Panc1 (cell line): ENCODE results near the gene ADNP. TPM values are rescaled to one million over a fixed set of nuclear protein-coding genes. Genes with fewer than 3 reads are reported as not detected.

Experiments
- ATAC-seq: fragments of 200-7000 bp; cut with Tn5 transposase; 2 replicates; pipeline ENCODE4 v1.9.1; 2020; ENCODE audit warnings: mild to moderate bottlenecking, moderate library complexity
- BruUV-seq: library from RNA; stranded (reverse); fragments of 400-500 nt; replicated peaks from 2 replicates; lab custom pipeline; 2021; lab: Mats Ljungman, UMichigan
- CTCF ChIA-PET: fragments of 300-600 bp; sonication (Branson Sonifier 250); formaldehyde crosslinking; loops from one replicate; lab custom pipeline; 2022; ENCODE audit warnings: antibody characterized with exemption; lab: Charles Lee
- POLR2A ChIA-PET: fragments of 300-600 bp; sonication (Branson Sonifier 250); formaldehyde crosslinking; loops from one replicate; lab custom pipeline; 2022; ENCODE audit warnings: antibody characterized with exemption; lab: Charles Lee
- DNase-seq: peaks from one replicate; pipeline ENCODE4 v3.0.0-alpha.2; 2010; ENCODE audit warnings: low read depth, low spot score
- H3K27ac ChIP-seq: 2 replicates; pipeline ENCODE4 v1.5.1; 2011; ENCODE audit warnings: mild to moderate bottlenecking, low read length, inconsistent platforms
- H3K27me3 ChIP-seq: fragments of 200-500 bp; sonication (Bioruptor generic); 2 replicates; pipeline ENCODE4 v1.6.0; 2014; ENCODE audit warnings: low read length, inconsistent platforms; ENCODE audit not compliant: control insufficient read depth, insufficient read depth
- H3K36me3 ChIP-seq: fragments of 200-500 bp; sonication (Bioruptor generic); 2 replicates; pipeline ENCODE4 v1.5.1; 2014; ENCODE audit warnings: inconsistent platforms, mild to moderate bottlenecking, low read length, moderate library complexity; ENCODE audit not compliant: control insufficient read depth, insufficient read depth
- H3K4me1 ChIP-seq: 2 replicates; pipeline ENCODE4 v1.5.1; 2011; ENCODE audit warnings: inconsistent platforms, mild to moderate bottlenecking, low read length, moderate library complexity; ENCODE audit not compliant: control insufficient read depth, insufficient read depth
- H3K4me3 ChIP-seq, 2 experiments: 2 replicates each; pipeline ENCODE4 v1.5.1; 2011 to 2012; ENCODE audit warnings: low read depth in 2 of 2, low read length in 2 of 2, mild to moderate bottlenecking in 2 of 2, inconsistent platforms in 1 of 2, moderate library complexity in 1 of 2
- H3K9me3 ChIP-seq: fragments of 200-500 bp; sonication (Bioruptor generic); 2 replicates; pipeline ENCODE4 v1.5.1; 2014; ENCODE audit warnings: low read depth, mild to moderate bottlenecking, inconsistent platforms, low read length, moderate library complexity; ENCODE audit not compliant: control insufficient read depth, insufficient read depth
- CTCF ChIP-seq: fragments of 450-650 bp; IDR thresholded peaks from 2 replicates; pipeline ENCODE4 v1.5.1; 2017; ENCODE audit warnings: mild to moderate bottlenecking
- POLR2AphosphoS5 ChIP-seq: IDR thresholded peaks from 2 replicates; pipeline ENCODE4 v1.6.1; 2012; ENCODE audit warnings: mild to moderate bottlenecking, low read depth, low read length, moderate library complexity
- REST ChIP-seq, 2 experiments: IDR thresholded peaks; 2 replicates each; pipeline ENCODE4 v1.6.1; 2011 to 2012; ENCODE audit warnings: low read depth in 2 of 2, control low read depth in 1 of 2, low read length in 1 of 2, mild to moderate bottlenecking in 1 of 2, moderate library complexity in 1 of 2; ENCODE audit not compliant: insufficient read depth in 1 of 2
- SIN3A ChIP-seq: IDR thresholded peaks from 2 replicates; pipeline ENCODE4 v1.6.1; 2012; ENCODE audit warnings: low read depth, mild to moderate bottlenecking, low read length, moderate library complexity, borderline replicate concordance; ENCODE audit not compliant: insufficient read depth
- TCF7L2 ChIP-seq: IDR thresholded peaks from 2 replicates; pipeline ENCODE4 v1.6.1; 2011; ENCODE audit warnings: mild to moderate bottlenecking, low read depth, low read length, inconsistent platforms
- in situ Hi-C: cut with HindIII; loops from 2 replicates; pipeline ENCODE4 v1.10.0; 2016; ENCODE audit warnings: low sequenced_read_pairs, low pct_unique_long_range_greater_than_20kb
- intact Hi-C: fragments of 100-400 bp; cut with micrococcal nuclease; formaldehyde crosslinking; loops from one replicate; pipeline ENCODE4 v1.10.0; 2022; ENCODE audit not compliant: unreplicated experiment
- total RNA-seq: library from RNA; stranded (reverse); gene quantifications from one replicate; pipeline ENCODE4 v1.2.1, GENCODE V29; 2021; ENCODE audit not compliant: unreplicated experiment

ADNP gene
- total RNA-seq, 1 experiment from 2014 or later, result 65.1 TPM

GRCh38 chr20:50958615-50959542 lies 27.6 kb upstream of the ADNP start, which contains the start of gene MOCS3:
Gene MOCS3, plus strand, starts transcription at chr20:50958818. Its CDS starts 25 bp downstream, at chr20:50958843.
- Histone ChIP-seq H3K4me3 (peak within 1 kb of the TSS; percentile 92 to 100), H3K9me3 (no peaks in the 10 kb centered on the region), H3K27ac (peak within 1 kb of the TSS; percentile 98), H3K27me3 (no peaks in the 10 kb centered on the region), H3K36me3 (peaks cover 22% of the 10 kb centered on the region), H3K4me1 (peaks cover 20% of the 10 kb centered on the region)
- TF ChIP-seq TCF7L2 (no peak), SIN3A (peak; percentile 79; the same call in 1 of the 2 replicates)
- DNase-seq (peak; percentile 93), ATAC-seq (peak; percentile 86)
- ChIA-PET CTCF (interaction anchor here (0.7 kb wide), 1 partner anchor 108 kb away, joined by 3 read pairs; no protein-coding TSS in a partner anchor), POLR2A (interaction anchor here (0.6 to 1.0 kb wide), 5 partner anchors 12 to 162 kb away, joined by 3 to 7 read pairs (median 4); partner anchors contain the start of gene ADNP)
- TSS peak; percentile 93 for BruUV-seq
- in situ Hi-C loops (no loop called here), intact Hi-C loops (no loop called here)

GRCh38 chr20:50957798-50958614 lies 26.8 kb upstream of the ADNP start, which contains the start of gene DPM1:
Gene DPM1, minus strand, starts transcription at chr20:50958532. Its CDS starts 9 bp downstream, at chr20:50958523.
- Histone ChIP-seq H3K36me3 (peaks cover 31% of the 10 kb centered on the region), H3K4me3 (peak within 1 kb of the TSS; percentile 92 to 100), H3K4me1 (peaks cover 20% of the 10 kb centered on the region), H3K27ac (peak within 1 kb of the TSS; percentile 98), H3K9me3 (no peaks in the 10 kb centered on the region), H3K27me3 (no peaks in the 10 kb centered on the region)
- TF ChIP-seq CTCF (no peak), SIN3A (no peak; the same call in 1 of the 2 replicates), POLR2AphosphoS5 (peak; percentile 98), REST (IDR thresholded peaks at IDR 0.05; ENCODE audit: insufficient read depth in 1 of 2, low read depth in 2 of 2, low read length in 1 of 2) (0 out of 4 replicates have a peak, but pooled peaks of 1 of the 2 experiments have one; percentile 47), TCF7L2 (no peak)
- intact Hi-C loops (no loop called here), in situ Hi-C loops (no loop called here)
- CTCF ChIA-PET, result interaction anchor here (0.7 kb wide), 1 partner anchor 109 kb away, joined by 3 read pairs; no protein-coding TSS in a partner anchor
- DNase-seq (no peak), ATAC-seq (peak; percentile 91)
- no TSS peak for BruUV-seq
- POLR2A ChIA-PET, result interaction anchor here (0.6 to 1.0 kb wide), 6 partner anchors 11 to 383 kb away, joined by 3 to 7 read pairs (median 4); partner anchors contain the start of gene ADNP
